ENCODE results near the gene AFMID.
"Not testable (repeated sequence)": the region's sequence is repeated elsewhere in the genome, so short reads cannot be mapped to it uniquely, and the experiment has no call there.

Gene AFMID

GRCh38 chr17:78240012-78240655 lies 53.0 kb downstream of the AFMID start:
- DNase-seq, result no peak

- DNase-seq, result no peak
These were observed 53.7 kb downstream of the AFMID start for GRCh38 chr17:78240839-78241238.

- DNase-seq, result no peak
These were observed 54.3 kb downstream of the AFMID start for GRCh38 chr17:78241277-78242023.

- DNase-seq, result peak in 1 of 2 donors; percentile 52
These were observed 55.0 kb downstream of the AFMID start for GRCh38 chr17:78242024-78242742.

GRCh38 chr17:78247304-78247703 lies 60.1 kb downstream of the AFMID start:
- no peak for DNase-seq

- DNase-seq, result no peak
These were observed 61.1 kb downstream of the AFMID start for GRCh38 chr17:78248051-78248914.

- no peak for DNase-seq
These were observed 62.1 kb downstream of the AFMID start for GRCh38 chr17:78249074-78249817.

- DNase-seq, result no peak
These were observed 63.0 kb downstream of the AFMID start for GRCh38 chr17:78249818-78250806.

- DNase-seq, result peak; percentile 84 to 87
These were observed 64.0 kb downstream of the AFMID start for GRCh38 chr17:78250891-78251772.

- no peak for DNase-seq
These were observed 64.6 kb downstream of the AFMID start for GRCh38 chr17:78251773-78252103.

- DNase-seq, result peak; percentile 85 to 87
These were observed 65.0 kb downstream of the AFMID start for GRCh38 chr17:78252111-78252634.

- no peak for DNase-seq
These were observed 65.8 kb downstream of the AFMID start for GRCh38 chr17:78252701-78253635.

GRCh38 chr17:78253636-78253945 lies 66.4 kb downstream of the AFMID start:
- DNase-seq, result not testable (repeated sequence)

GRCh38 chr17:78253946-78254672 lies 66.9 kb downstream of the AFMID start:
- peak; percentile 80 to 81 for DNase-seq

- no peak for DNase-seq
These were observed 68.0 kb downstream of the AFMID start for GRCh38 chr17:78255029-78255656.

- DNase-seq, result no peak
These were observed 69.0 kb downstream of the AFMID start for GRCh38 chr17:78255953-78256706.
